ENCODE measurements around the gene DHDDS. TPM values are rescaled to one million over a fixed set of nuclear protein-coding genes. Genes with fewer than 3 reads are reported as not detected.

Gene DHDDS
- total RNA-seq, 3 donors from 2014 or later, result 37.0 to 85.9 (median 42.9) TPM

DNA sequence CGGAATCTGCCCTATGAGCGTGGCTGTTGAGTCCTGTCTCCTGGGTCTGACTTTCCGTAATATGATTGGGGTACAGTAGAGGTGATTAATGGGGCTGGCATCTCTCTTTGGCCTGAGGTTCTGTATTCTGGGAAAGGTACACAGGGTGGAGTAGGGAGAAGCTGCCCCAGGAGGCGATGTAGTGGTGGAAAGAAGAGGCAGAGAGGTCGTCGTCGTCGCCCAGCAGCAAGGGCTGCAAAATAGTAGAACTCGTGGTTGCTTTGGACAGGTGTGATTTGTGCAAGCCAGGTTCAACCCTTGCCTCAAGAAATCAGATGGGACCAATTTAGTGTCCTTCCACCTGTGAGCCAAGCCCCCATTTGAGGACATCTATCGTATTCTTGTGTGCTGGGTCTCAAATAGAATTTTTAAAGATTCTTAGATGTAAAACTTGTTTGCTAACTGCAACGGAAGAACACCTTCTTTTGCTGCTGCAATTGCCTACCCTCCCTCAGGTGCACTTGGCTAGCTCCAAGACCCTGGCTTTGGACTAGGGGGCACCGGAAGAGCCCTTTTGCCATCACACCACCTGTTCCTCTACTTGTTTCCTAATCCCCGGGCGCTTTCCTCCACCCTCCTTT is 38.9 kb downstream of the DHDDS start:
- no peaks in the 10 kb centered on the region for H3K9me3 ChIP-seq
- H3K4me3 ChIP-seq, result peak overlapping the region; percentile 74 to 99 (median 95)
- no peaks in the 10 kb centered on the region for H3K36me3 ChIP-seq
- no peaks in the 10 kb centered on the region for H3K27me3 ChIP-seq
- intact Hi-C loops (cut with DNase I; ENCODE audit: low total_unique reads), result no loop called here
- no peak overlapping the region for H3K27ac ChIP-seq
- TF ChIP-seq POLR2A (IDR thresholded peaks at IDR 0.05), result no peak
- TF ChIP-seq, protein P1, sequence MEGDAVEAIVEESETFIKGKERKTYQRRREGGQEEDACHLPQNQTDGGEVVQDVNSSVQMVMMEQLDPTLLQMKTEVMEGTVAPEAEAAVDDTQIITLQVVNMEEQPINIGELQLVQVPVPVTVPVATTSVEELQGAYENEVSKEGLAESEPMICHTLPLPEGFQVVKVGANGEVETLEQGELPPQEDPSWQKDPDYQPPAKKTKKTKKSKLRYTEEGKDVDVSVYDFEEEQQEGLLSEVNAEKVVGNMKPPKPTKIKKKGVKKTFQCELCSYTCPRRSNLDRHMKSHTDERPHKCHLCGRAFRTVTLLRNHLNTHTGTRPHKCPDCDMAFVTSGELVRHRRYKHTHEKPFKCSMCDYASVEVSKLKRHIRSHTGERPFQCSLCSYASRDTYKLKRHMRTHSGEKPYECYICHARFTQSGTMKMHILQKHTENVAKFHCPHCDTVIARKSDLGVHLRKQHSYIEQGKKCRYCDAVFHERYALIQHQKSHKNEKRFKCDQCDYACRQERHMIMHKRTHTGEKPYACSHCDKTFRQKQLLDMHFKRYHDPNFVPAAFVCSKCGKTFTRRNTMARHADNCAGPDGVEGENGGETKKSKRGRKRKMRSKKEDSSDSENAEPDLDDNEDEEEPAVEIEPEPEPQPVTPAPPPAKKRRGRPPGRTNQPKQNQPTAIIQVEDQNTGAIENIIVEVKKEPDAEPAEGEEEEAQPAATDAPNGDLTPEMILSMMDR (IDR thresholded peaks at IDR 0.05), result no peak
- TF ChIP-seq POLR2AphosphoS5 (IDR thresholded peaks at IDR 0.05), result no peak
- DNase-seq (ENCODE audit: low spot score in 2 of 2), result no peak
- H3K4me1 ChIP-seq, result peaks cover 3 to 12% of the 10 kb centered on the region in 2 donors

DNA sequence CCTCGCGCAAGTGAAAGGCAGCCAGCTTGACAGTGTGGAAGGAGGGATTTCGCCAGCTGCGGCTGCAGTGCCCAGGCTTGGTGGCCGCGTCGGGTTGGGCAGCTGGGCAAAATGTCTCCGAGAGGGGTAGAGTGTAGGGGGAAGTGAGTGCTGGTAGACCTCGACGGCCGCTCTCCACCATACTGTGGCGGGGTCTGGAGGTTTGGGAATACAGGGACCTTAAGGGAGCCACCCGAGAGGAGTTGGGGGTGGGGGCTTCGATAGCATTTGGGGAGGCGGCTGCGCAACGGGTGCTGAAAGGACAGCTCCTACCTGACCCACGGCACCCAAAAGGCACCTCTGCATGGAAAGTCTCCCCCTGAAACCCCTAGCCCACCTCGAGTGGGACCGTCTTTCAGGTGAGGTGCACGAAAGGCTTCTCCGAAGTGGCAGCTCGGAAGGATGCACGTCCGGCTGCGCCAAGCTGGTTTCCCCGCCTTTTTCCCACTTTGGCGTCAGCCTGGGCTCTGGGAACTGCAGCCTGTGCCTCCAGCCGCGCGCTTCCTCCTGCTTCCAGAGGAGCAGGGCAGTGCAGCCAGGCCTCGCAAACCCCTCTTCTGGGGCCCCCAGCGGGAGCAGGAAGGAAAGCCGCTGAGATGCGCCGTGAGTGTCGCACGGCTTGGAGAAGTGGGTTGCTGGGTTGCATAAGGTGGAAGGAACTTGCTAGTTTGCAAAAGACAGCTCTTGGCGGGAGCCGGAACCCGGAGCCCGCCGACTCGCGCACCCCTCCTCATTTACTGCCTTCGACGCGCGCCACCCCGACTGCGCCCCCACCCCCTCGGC is 39.6 kb downstream of the DHDDS start:
- H3K9me3 ChIP-seq, result no peaks in the 10 kb centered on the region
- peak overlapping the region; percentile 74 to 99 (median 95) for H3K4me3 ChIP-seq
- intact Hi-C loops (cut with DNase I; ENCODE audit: low total_unique reads), result no loop called here
- no peaks in the 10 kb centered on the region for H3K36me3 ChIP-seq
- H3K27ac ChIP-seq, result peak overlapping the region; percentile 96 to 100
- peak; percentile 56 to 70 for DNase-seq (ENCODE audit: low spot score in 2 of 2)
- no peaks in the 10 kb centered on the region for H3K27me3 ChIP-seq
- TF ChIP-seq, protein P1 (IDR thresholded peaks at IDR 0.05), result peak in 1 of 3 donors; percentile 8
- TF ChIP-seq POLR2A (IDR thresholded peaks at IDR 0.05), result no peak
- peak in 1 of 3 donors; percentile 30 for TF ChIP-seq POLR2AphosphoS5 (IDR thresholded peaks at IDR 0.05)
- H3K4me1 ChIP-seq, result peaks cover 3 to 12% of the 10 kb centered on the region in 2 donors

DNA sequence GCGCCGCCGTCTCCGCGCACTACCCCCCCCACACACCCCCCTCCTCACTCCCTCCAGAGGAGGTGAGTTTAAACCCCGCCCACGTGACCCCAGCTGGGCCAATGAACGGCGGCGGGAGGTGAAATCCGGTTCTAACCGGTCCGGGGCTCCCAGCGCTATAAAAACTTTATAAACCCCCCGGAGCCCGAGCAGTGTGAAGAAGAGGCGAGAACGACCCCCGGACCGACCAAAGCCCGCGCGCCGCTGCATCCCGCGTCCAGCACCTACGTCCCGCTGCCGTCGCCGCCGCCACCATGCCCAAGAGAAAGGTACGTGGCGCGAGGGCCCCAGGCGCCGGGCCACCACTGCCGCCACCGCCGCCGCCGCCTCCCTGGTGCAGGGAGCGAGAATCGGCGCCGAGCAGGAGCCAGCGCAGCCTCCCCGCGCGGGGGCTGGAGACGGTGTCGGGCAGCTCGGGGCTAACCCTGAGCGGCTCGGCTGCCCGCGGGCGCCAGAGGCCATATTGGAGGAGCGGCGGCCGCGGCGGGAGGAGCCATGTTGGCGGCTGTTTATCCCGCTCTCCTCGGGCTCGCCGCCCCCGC is 40.3 kb downstream of the DHDDS start, which contains the start of gene HMGN2:
HMGN2 (plus strand) TSS at position 121 of the 581 bp plus-strand sequence; CDS start at position 294, 173 bp downstream.
- peak; percentile 41 for TF ChIP-seq POLR2A (IDR thresholded peaks at IDR 0.05)
- TF ChIP-seq, protein P1 (IDR thresholded peaks at IDR 0.05), result peak in 1 of 3 donors; percentile 11
- TF ChIP-seq POLR2AphosphoS5 (IDR thresholded peaks at IDR 0.05), result peak; percentile 51 to 61 (median 60)
- intact Hi-C loops (cut with DNase I; ENCODE audit: low total_unique reads), result no loop called here
- H3K36me3 ChIP-seq, result no peaks in the 10 kb centered on the region

DNA sequence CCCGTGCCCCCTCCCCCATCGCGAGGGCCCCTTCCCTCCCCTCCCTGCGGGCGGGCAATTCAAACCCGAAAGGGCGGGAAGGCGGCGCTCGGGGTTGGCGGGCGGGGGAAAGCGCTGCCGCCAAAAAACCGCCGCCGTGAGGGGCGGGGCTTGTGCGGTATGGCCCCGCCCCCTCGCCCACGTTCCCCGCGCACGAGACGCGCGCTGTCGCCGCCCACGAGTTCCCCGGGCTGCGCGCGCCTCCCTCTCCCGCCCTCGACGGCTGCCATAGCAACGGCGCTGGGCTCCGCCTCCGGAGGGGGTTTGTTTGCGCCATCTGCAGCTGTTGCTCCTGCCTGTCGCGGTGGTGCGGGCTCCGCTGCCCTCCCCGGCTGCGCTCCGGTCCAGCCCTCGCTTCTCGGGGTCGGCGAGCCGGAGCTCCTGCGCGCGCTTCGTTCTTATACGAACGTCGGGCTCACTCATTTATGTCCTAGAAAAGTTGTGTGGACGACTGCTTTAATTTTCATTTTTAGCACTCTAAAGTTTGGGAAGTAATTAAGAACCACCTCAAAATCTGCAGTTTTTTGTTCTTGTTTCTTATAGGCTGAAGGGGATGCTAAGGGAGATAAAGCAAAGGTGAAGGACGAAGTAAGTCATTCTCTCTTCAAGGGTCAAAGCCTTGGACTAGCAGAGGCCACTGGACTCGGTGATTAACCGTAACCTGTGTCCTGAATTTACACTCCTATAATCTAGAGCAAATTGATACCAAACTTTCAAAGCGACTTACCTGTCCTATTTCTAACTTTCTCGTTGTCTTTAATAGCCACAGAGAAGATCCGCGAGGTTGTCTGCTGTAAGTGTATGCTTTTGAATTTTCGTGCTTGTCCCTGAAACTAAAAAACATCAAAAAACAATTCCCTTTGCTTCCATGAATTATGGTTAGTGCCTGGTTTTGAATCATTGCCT is 41.1 kb downstream of the DHDDS start:
- TF ChIP-seq POLR2AphosphoS5 (IDR thresholded peaks at IDR 0.05), result peak in 2 of 3 donors; percentile 63 to 71
- TF ChIP-seq, protein P1 (IDR thresholded peaks at IDR 0.05), result no peak
- peak; percentile 37 for TF ChIP-seq POLR2A (IDR thresholded peaks at IDR 0.05)
- no peaks in the 10 kb centered on the region for H3K36me3 ChIP-seq
- peaks cover 3 to 12% of the 10 kb centered on the region in 2 donors for H3K4me1 ChIP-seq
- H3K27ac ChIP-seq, result peak overlapping the region; percentile 96 to 100
- no peaks in the 10 kb centered on the region for H3K27me3 ChIP-seq
- DNase-seq (ENCODE audit: low spot score in 2 of 2), result peak; percentile 93 to 97
- H3K9me3 ChIP-seq, result no peaks in the 10 kb centered on the region
- intact Hi-C loops (cut with DNase I; ENCODE audit: low total_unique reads), result no loop called here
- peak overlapping the region; percentile 74 to 99 (median 95) for H3K4me3 ChIP-seq

More for the DNA sequence above, 40.3 kb downstream of the DHDDS start, which contains the start of gene HMGN2:
- H3K9me3 ChIP-seq, result no peaks in the 10 kb centered on the region
- peak; percentile 89 to 93 for DNase-seq (ENCODE audit: low spot score in 2 of 2)
- H3K4me1 ChIP-seq, result peaks cover 3 to 12% of the 10 kb centered on the region in 2 donors
- H3K27me3 ChIP-seq, result no peaks in the 10 kb centered on the region
- H3K4me3 ChIP-seq, result peak within 1 kb of the TSS; percentile 74 to 99 (median 95)
- H3K27ac ChIP-seq, result peak within 1 kb of the TSS; percentile 96 to 100
